Upper lobe of left lung (tissue), 6 donors: ENCODE measurements around the gene SLC25A25. TPM values are rescaled to one million over a fixed set of nuclear protein-coding genes. Genes with fewer than 3 reads are reported as not detected.

Source experiments
- ATAC-seq, 2 donors: fragments of 200-7000 bp; cut with Tn5 transposase; one replicate each; pipeline ENCODE4 v1.9.1; 2022; ENCODE audit warnings: mild to moderate bottlenecking in 2 of 2, moderate library complexity in 2 of 2; ENCODE audit not compliant: low FRiP score in 2 of 2
- DNase-seq, 2 donors: peaks; one replicate each; pipeline ENCODE4 v3.0.0-alpha.2; 2019 to 2020
- H3K27ac ChIP-seq, 4 donors: fragments of 200-600 bp; sonication (generic); one replicate each; pipeline ENCODE4 v1.5.1; 2016 to 2019
- H3K27me3 ChIP-seq, 4 donors: fragments of 200-600 bp; sonication (generic); one replicate each; pipeline ENCODE4 v1.5.1; 2017 to 2019
- H3K36me3 ChIP-seq, 4 donors: fragments of 200-600 bp; sonication (generic); one replicate each; pipeline ENCODE4 v1.5.1; 2016 to 2019
- H3K4me1 ChIP-seq, 4 donors: fragments of 200-600 bp; sonication (generic); one replicate each; pipeline ENCODE4 v1.5.1; 2018 to 2019
- H3K4me3 ChIP-seq, 4 donors: fragments of 200-600 bp; sonication (generic); one replicate each; pipeline ENCODE4 v1.5.1; 2017 to 2019; ENCODE audit warnings: mild to moderate bottlenecking in 2 of 4, moderate library complexity in 1 of 4
- H3K9me3 ChIP-seq, 4 donors: fragments of 200-600 bp; sonication (generic); one replicate each; pipeline ENCODE4 v1.5.1; 2018 to 2019
- EP300 ChIP-seq, 4 donors: sonication (generic); formaldehyde crosslinking; IDR thresholded peaks; one replicate each; pipeline ENCODE4 v1.5.1; 2017; ENCODE audit warnings: antibody characterized with exemption in 4 of 4, control low read depth in 2 of 4
- POLR2A ChIP-seq, 4 donors: fragments of 450-650 bp; IDR thresholded peaks; one replicate each; pipeline ENCODE4 v1.5.1; 2016 to 2017; ENCODE audit warnings: antibody characterized with exemption in 4 of 4, mild to moderate bottlenecking in 2 of 4
- POLR2AphosphoS5 ChIP-seq, 2 donors: sonication (generic); formaldehyde crosslinking; IDR thresholded peaks; one replicate each; pipeline ENCODE4 v1.5.1; 2017; ENCODE audit warnings: antibody characterized with exemption in 2 of 2
- WGBS, 2 donors: methylation state at CpG; one replicate each; pipeline ENCODE4 v1.1.5; 2017 to 2018; 5-methylcytosine and 5-hydroxymethylcytosine counted together
- total RNA-seq, 6 donors: library from RNA; depleted of rRNA in 4 of 6; stranded (reverse); fragments of >200 nt in 4 of 6; gene quantifications; one replicate each; pipeline versions ENCODE4 v1.1.0 to v1.2.1, GENCODE V29; 2016 to 2021
- TF ChIP-seq, protein P1 (sequence below), 6 experiments: fragments of 450-650 bp in 4 of 6; fragments of 200-600 bp in 2 of 6; sonication (generic) in 2 of 6; IDR thresholded peaks; one replicate each; pipeline ENCODE4 v1.5.1; 2016 to 2019; ENCODE audit warnings: antibody characterized with exemption in 6 of 6
- donor health status: DM: no; HTN: no; CAD: no; lungs with moderate emphysema.
- donor health status: DM: no; HTN: yes; CAD: no; lungs with severe emphysema.

The SLC25A25 gene
- total RNA-seq, 6 donors from 2014 or later = 23.6 to 40.2 (median 33.7) TPM

DNA sequence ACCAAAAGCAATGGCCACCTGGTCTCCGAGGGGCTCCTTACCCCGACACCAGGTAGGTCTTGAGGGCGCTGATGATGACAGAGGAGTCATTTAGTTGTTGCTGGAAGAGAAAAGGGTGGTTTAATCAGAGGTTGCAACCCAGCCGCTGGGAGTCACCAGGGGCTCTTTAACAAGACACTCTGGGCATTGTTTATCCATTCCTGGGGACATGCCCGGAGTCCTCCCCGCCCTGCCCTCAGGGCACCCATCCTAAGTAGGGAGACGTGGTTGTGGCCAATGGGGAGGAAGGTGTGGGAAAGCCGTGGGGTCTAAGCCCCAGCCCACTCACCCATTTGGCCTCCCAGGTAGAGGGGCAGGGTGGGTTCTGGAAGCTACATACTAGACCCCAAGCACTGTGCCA is 56.4 kb downstream of the SLC25A25 start:
- DNase-seq (no peak), ATAC-seq (no peak)
- WGBS, 2 donors = 78 to 93% methylated on average over 5 to 8 of the region's 8 CpGs
- peaks cover 4 to 41% (median 28%) of the 10 kb centered on the region in 4 donors for H3K36me3 ChIP-seq
- TF ChIP-seq EP300 (IDR thresholded peaks at IDR 0.05) = no peak
- TF ChIP-seq POLR2A (IDR thresholded peaks at IDR 0.05) = no peak
- TF ChIP-seq, protein P1, sequence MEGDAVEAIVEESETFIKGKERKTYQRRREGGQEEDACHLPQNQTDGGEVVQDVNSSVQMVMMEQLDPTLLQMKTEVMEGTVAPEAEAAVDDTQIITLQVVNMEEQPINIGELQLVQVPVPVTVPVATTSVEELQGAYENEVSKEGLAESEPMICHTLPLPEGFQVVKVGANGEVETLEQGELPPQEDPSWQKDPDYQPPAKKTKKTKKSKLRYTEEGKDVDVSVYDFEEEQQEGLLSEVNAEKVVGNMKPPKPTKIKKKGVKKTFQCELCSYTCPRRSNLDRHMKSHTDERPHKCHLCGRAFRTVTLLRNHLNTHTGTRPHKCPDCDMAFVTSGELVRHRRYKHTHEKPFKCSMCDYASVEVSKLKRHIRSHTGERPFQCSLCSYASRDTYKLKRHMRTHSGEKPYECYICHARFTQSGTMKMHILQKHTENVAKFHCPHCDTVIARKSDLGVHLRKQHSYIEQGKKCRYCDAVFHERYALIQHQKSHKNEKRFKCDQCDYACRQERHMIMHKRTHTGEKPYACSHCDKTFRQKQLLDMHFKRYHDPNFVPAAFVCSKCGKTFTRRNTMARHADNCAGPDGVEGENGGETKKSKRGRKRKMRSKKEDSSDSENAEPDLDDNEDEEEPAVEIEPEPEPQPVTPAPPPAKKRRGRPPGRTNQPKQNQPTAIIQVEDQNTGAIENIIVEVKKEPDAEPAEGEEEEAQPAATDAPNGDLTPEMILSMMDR (IDR thresholded peaks at IDR 0.05) = no peak
- no peak for TF ChIP-seq POLR2AphosphoS5 (IDR thresholded peaks at IDR 0.05)
- H3K27ac ChIP-seq = no peak overlapping the region
- no peaks in the 10 kb centered on the region for H3K27me3 ChIP-seq
- H3K4me1 ChIP-seq = peaks cover 20 to 37% (median 29%) of the 10 kb centered on the region in 4 donors
- no peak overlapping the region for H3K4me3 ChIP-seq
- no peaks in the 10 kb centered on the region for H3K9me3 ChIP-seq

DNA sequence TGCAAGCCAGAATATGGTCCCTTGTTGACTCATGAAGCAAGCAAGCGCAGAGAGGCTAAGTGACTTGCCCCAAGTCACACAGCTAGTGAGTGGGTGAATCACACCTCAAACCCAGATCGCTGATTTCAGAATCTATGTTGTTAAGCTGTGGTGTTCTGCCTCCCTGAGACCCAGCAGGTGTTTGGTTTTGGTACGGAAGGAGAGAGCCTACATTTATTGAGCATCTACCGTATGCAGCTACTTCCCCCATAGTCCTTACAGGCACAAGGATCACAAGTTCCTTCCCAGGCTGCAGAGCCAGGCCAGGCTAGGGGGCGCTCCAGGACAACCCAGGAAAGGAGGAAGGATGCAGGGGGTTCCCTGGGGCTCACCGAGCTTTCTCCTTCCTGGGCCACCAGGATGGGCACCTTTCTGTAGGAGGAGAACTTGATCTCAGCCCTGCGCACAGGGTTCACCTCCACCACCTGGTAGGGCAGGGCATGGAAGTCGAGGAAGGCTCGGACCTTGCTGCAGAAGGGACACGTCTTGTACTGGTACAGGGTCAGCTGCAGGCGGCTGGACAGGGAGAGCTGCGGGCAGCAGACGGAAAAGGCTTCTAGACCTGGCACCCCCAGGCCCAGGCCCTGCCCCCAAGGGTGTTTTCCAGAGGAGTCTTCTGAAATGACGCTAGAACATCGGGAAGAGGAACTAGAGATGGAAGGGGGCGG is 57.0 kb downstream of the SLC25A25 start:
- H3K27ac ChIP-seq = no peak overlapping the region
- no peaks in the 10 kb centered on the region for H3K27me3 ChIP-seq
- TF ChIP-seq, protein P1 (IDR thresholded peaks at IDR 0.05) = peak in 3 of 6 experiments; percentile 36 to 56 (median 46)
- TF ChIP-seq POLR2A (IDR thresholded peaks at IDR 0.05) = no peak
- ATAC-seq = no peak
- peaks cover 20 to 39% (median 30%) of the 10 kb centered on the region in 4 donors for H3K4me1 ChIP-seq
- peak; percentile 52 to 71 for DNase-seq
- 65 to 70% methylated on average over 11 to 16 of the region's 16 CpGs for WGBS, 2 donors
- H3K4me3 ChIP-seq = no peak overlapping the region
- H3K36me3 ChIP-seq = peaks cover 4 to 41% (median 28%) of the 10 kb centered on the region in 4 donors
- no peaks in the 10 kb centered on the region for H3K9me3 ChIP-seq

DNA sequence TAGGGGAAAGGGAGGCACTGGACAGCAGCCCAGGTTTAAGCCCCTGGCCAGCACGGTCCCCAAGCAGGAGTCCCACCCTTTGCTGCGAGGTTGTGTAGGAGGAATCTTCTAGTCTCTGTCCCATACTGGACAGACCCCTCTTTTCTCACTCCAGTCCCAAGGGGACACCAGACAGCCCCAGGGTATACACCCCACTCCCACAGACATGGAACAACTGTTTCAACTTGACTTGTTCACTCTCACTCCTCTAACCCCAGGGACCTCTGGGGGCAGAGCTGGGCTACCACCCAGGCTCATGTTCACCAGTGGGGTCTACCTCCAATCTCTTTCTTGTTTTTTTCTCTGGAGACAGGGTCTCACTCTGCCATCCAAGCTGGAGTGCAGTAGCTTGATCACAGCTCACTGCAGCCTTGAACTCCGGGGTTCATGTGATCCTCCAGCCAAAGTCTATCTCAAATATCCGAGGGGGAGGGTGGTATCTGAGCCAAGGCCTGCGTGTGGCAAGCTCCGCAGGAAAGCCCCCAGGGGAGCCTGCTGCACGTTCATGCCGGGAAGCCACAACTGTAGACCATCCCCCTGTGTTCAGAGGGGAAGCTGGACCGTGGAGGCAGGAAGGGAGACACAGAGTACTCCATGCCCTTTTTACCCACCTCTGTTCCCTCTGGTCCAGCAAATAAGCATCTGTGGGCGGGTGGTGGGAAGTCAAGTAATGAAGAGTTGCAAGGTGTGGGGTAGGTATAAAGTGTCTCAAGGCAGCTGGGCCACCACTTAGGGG is 57.7 kb downstream of the SLC25A25 start:
- Histone ChIP-seq H3K9me3 (no peaks in the 10 kb centered on the region), H3K4me3 (peak overlapping the region in 1 of 4 donors; percentile 68), H3K36me3 (peaks cover 4 to 37% (median 26%) of the 10 kb centered on the region in 4 donors), H3K27me3 (no peaks in the 10 kb centered on the region), H3K27ac (no peak overlapping the region), H3K4me1 (peaks cover 20 to 39% (median 30%) of the 10 kb centered on the region in 4 donors)
- WGBS, 2 donors = 61 to 73% methylated on average over 10 of the region's 10 CpGs
- ATAC-seq (no peak), DNase-seq (no peak)
- TF ChIP-seq POLR2A (IDR thresholded peaks at IDR 0.05) (no peak), EP300 (IDR thresholded peaks at IDR 0.05) (no peak), POLR2AphosphoS5 (IDR thresholded peaks at IDR 0.05) (no peak)
- TF ChIP-seq, protein P1 (IDR thresholded peaks at IDR 0.05) = no peak

DNA sequence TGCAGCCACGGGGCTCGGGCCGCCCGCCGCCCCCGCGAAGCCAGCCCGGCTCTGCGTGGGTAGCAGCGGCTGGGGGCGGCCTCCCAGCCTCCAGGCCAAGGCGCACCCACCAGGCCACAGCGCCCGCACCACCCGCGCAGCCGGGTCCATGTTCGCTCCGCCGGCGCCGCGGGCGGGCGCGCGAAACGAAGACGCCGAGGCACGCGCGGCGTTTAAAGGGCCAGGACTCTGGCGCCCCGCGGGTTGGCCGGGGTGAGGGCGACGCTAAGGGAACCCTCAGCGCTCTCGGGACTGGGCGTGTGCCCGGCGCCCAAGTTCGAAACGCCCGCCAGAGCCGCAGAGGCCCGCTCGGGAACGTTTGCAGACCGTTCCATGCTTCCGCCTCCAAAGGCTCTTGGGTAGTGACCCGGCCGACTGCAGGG is 59.5 kb downstream of the SLC25A25 start, which contains the start of gene PTGES2:
Gene PTGES2, minus strand, starts transcription at position 162 of the 422 bp plus-strand sequence. Its CDS starts 12 bp downstream, at position 150.
- 0% methylated on average over 34 of the region's 56 CpGs; no CpG with 5 or more reads in 1 of the 2 donors for WGBS, 2 donors
- peak; percentile 81 to 98 for DNase-seq

More for the DNA sequence above, 59.5 kb downstream of the SLC25A25 start, which contains the start of gene PTGES2:
- no peaks in the 10 kb centered on the region for H3K27me3 ChIP-seq
- peak within 1 kb of the TSS; percentile 68 to 100 (median 86) for H3K4me3 ChIP-seq
- H3K36me3 ChIP-seq = peaks cover 2 to 19% (median 13%) of the 10 kb centered on the region in 4 donors
- H3K9me3 ChIP-seq = no peaks in the 10 kb centered on the region
- peak within 1 kb of the TSS; percentile 94 to 97 (median 96) for H3K27ac ChIP-seq
- peak; percentile 88 to 94 for ATAC-seq
- TF ChIP-seq POLR2A (IDR thresholded peaks at IDR 0.05) (peak in 1 of 4 donors; percentile 54), EP300 (IDR thresholded peaks at IDR 0.05) (no peak), POLR2AphosphoS5 (IDR thresholded peaks at IDR 0.05) (peak; percentile 7 to 42)
- TF ChIP-seq, protein P1 (IDR thresholded peaks at IDR 0.05) = peak in 1 of 6 experiments; percentile 7
- peaks cover 20 to 39% (median 30%) of the 10 kb centered on the region in 4 donors for H3K4me1 ChIP-seq
